Activated CD4-positive, alpha-beta T cell treated with anti-CD3 and anti-CD28 coated beads for 1 hour (primary cell): Measurements from ENCODE around the gene GTPBP6.
"Not testable (repeated sequence)": the region's sequence is repeated elsewhere in the genome, so short reads cannot be mapped to it uniquely, and the experiment has no call there.

ENCODE experiments used
- DNase-seq: peaks from one replicate; pipeline ENCODE4 v3.0.0-alpha.2; 2020

Gene GTPBP6

GRCh38 chrX:316351-317325 is 2.0 kb downstream of the GTPBP6 start:
- no peak for DNase-seq

- DNase-seq = no peak
Observed at GRCh38 chrX:314781-315595, 3.6 kb downstream of the GTPBP6 start.

- DNase-seq = no peak
Observed at GRCh38 chrX:314049-314448, 4.5 kb downstream of the GTPBP6 start.

GRCh38 chrX:313546-313945 is 5.0 kb downstream of the GTPBP6 start:
- DNase-seq = no peak

DNA sequence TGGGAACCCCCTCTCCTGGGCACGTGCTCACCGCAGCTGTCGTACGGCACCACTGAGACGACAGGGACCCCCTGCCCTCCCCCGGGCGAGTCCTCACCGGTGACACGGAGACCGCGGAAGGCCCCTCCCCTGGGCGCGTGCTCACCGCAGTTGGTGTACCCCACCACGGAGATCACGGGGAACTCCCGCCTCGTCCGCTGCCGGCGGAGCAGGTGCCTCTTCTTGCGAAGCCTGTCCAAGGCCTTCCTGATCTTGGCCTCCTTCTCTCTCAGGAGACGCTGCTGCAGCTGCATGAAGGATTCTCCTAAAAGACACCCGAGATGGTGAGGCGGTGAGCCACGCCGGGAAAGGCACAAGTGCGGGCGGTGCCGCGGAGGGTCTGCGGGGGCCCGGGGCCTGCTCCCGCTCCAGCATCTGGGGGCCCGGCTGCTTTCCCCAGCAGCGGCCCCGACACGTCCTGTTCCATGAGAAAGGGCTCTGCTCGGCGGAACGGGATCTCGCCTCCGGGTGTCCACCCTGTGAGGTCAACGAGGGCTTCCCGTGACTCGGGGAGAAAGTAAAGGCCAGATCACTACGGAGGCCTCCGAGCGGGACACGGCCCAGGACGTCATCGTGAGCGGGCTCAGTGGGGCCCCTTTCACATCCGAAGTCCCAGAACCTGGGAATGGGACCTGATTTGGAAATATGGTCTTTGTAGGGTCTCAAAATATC is 5.8 kb downstream of the GTPBP6 start:
- no peak for DNase-seq

DNA sequence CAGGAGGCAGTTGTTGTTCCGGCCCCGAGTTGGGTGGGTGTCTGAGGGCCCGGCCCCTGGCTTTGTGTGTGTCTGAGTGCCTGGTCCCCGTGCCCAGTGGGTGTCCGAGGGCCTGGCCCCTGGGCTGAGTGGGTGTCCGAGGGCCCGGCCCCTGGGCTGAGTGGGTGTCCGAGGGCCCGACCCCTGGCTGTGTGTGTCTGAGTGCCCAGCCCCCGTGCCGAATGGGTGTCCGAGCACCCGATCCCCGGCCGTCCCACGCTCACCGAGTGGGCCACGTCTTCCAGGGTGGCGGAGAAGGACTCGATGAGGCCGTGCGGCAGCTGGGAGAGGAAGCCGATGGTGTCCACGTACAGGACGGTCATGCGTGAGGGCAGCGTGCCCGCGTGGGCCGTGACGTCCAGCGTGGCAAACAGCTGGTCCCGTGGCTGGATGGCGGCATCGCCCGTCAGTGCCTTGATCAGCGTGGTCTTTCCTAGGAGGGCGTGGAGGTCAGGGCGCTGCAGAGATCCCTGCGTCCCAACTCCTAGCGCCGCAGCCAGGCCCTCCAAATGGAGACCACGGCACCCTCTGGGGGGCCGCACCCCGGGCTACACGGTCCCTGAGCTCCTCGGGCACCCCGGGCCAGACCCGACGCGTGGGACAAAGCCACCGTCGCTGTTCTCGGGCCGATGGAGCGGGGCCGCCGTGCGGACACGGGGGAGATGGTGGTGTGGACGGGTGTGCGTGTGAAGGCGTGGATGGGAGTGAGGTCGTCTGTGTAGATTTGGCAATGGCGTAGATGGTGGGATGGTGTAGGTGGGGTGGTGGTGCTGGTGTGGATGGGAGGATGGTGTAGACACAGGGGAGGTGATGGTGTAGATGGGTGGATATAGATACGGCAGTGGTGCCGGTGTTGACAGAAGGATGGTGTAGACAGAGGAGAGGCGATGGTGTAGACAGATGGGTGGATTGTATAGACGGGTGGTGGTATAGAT is 7.2 kb downstream of the GTPBP6 start:
- DNase-seq = no peak

GRCh38 chrX:310621-311155 is 7.9 kb downstream of the GTPBP6 start:
- no peak for DNase-seq

- DNase-seq = no peak
Observed at GRCh38 chrX:308821-309520, 9.6 kb downstream of the GTPBP6 start.

- no peak for DNase-seq
Observed at GRCh38 chrX:307261-308111, 11.1 kb downstream of the GTPBP6 start.

DNA sequence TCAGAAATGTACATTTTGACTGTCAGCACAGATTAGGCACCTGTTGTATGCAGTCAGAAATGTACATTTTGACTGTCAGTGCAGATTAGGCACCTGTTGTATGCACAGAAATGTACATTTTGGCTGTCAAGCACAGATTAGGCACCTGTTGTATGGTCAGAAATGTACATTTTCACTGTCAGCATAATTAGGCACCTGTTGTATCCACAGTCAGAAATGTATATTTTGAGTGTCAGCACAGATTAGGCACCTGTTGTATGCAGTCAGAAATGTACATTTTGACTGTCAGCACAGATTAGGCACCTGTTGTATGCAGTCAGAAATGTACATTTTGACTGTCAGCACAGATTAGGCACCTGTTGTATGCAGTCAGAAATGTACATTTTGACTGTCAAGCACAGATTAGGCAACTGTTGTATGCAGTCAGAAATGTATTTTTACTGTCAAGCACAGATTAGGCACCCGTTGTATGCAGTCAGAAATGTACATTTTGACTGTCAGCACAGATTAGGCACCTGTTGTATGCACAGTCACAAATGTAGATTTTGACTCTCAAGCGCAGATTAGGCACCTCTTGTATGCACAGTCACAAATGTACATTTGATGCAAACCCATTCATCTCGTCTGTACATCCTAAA is 11.9 kb downstream of the GTPBP6 start:
- DNase-seq = not testable (repeated sequence)

- not testable (repeated sequence) for DNase-seq
Observed at GRCh38 chrX:305781-306613, 12.6 kb downstream of the GTPBP6 start.

GRCh38 chrX:302975-303374 is 15.6 kb downstream of the GTPBP6 start:
- no peak for DNase-seq

DNA sequence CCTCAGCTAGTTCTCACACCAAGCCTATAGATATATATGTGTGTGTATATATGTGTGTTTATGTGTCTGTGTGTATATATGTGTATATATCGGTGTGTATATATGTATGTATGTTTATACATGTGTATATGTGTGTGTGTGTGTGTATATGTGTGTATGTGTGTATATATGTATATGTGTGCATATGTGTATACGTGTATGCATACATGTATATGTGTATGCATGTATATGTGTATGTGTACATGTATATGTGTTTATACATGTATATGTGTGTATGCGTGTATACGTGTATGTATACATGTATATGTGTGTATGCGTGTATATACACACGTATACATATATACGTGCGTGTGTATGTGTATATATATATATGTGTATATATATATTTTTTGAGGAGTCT is 18.3 kb downstream of the GTPBP6 start:
- DNase-seq = no peak

GRCh38 chrX:298993-299392 is 19.6 kb downstream of the GTPBP6 start:
- DNase-seq = no peak

DNA sequence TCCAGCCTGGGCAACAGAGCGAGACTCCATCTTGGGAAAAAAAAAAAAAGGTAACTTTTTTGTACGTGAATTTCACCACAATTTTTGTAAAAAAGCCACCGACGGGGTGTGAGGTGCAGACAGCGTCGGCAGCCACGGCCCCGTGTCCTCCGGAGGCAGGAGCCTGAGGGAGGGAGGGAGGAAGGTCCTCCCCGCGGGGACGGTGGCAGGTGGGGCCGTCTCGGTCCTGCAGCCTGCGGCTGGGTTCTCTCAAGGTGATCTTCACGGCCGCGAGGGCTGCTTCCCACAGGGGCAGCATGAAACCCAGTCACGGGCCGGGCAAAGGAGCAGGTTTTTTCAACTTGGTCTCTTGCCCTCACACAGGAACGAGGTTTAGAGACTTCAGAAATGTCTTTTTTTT is 23.5 kb downstream of the GTPBP6 start:
- no peak for DNase-seq

- no peak for DNase-seq
Observed at GRCh38 chrX:292900-293897, 25.4 kb downstream of the GTPBP6 start.

GRCh38 chrX:291411-291901 is 27.1 kb downstream of the GTPBP6 start:
- no peak for DNase-seq
